Stimulated activated CD8-positive, alpha-beta memory T cell treated with anti-CD3 and anti-CD28 coated beads, Interleukin-15, amount 100 ng/mL, for 1 hour (primary cell): ENCODE measurements around the gene CD36.

Experiments used
- DNase-seq: peaks from one replicate; pipeline ENCODE4 v3.0.0-alpha.2; 2020; ENCODE audit warnings: low read depth

CD36 gene

DNA sequence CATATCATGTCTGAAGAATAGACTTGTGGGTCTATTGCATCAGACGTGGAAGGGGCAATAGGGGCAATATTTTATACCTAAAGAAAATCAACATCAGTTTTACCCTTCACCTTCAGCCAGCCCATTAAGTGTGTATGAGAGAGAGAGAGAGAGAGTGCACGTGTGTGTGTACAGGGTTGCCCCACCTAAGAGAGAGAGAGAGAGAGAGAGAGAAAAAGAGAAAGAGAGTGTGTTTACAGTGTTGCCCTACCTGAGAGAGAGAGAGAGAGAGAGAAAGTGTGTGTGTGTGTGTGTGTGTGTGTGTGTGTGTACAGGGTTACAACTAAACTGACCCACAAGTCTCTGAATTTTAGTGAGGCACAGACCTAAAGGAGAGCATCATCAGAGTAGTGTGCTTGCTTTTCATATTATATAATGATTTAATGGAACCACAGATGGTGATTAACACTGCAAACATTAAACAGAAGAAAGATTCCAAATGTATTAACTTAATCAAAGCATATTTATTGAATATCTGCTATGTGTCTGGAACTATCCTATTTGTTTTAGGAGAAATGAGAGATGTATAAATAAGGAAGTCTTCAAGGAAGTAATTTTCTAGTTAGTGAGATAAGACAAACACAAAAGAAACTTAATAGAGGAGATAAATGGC is 66.8 kb downstream of the CD36 start:
- DNase-seq, result no peak

DNA sequence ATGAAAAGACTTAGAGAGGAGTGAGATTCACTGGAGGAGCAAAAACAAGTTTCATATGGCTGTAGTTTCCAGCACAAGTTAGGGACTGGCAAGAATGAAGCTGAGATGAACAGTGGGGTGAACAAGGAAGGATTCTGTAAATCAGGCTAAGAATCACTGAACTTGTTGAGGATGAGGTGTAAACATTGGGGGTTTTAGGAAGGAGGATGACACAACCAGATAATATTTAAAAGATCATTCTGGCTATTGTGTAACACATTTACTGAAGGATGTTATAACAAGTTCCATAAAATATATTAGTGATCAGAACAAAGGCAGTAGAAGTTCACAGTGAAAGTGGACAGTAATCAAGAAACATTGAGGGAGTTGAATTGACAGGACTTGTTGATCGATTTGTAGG is 68.9 kb downstream of the CD36 start:
- DNase-seq, result no peak

DNA sequence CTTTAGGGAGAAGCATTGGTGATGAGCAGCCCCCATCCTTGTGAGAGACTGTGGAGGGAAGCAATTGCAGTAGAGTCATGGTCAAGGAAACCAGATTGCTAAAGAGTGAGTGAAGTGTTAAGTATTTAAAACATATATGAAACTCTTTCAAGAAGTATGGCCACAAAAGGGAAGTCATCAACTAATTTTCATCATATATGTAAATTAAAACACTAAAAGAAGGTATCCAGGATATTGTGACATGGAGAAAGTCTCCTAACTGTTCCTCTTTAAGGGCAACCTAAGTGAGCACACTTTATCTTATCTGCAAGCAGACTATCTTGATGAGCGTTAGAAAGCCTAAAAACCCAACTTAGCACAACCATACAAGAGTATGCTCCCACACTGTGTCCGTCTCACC is 69.7 kb downstream of the CD36 start:
- no peak for DNase-seq

DNA sequence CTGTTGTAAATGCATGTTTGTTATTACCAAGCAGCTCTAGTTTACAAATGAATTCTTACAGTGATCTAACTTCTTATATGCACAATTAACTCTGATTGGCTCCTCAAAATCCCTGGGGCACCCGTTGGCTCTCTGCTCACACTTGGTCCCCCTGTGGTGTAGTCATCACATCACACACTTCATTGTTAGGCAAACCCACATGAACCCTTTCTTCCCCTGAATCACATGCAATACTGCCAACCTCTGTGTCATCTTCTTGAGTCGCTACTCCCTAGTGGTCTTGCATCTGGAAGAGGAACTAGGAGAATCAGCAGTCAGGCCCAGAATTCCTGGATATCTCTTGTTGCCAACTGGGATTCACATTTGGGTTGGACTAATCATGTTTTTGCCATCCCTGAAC is 73.1 kb downstream of the CD36 start:
- no peak for DNase-seq

DNA sequence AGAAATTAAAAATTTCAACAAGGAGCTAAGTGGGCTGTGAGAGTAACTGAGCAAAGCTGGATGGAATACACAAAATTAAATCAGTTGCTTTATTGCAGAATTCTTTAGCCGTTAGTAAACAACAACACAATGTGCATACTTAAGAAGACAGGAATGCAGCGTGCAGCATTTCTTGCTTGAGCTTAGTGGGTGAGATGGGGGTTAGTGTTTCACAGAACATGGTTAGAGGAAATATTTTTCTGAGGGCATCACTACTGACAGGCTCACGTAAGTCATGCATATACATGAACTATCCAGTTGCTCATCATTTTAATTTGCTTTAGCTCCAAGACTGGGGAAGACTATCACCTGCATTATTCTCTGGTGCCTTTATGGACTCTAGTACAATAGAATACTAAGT is 80.8 kb downstream of the CD36 start:
- DNase-seq, result no peak

DNA sequence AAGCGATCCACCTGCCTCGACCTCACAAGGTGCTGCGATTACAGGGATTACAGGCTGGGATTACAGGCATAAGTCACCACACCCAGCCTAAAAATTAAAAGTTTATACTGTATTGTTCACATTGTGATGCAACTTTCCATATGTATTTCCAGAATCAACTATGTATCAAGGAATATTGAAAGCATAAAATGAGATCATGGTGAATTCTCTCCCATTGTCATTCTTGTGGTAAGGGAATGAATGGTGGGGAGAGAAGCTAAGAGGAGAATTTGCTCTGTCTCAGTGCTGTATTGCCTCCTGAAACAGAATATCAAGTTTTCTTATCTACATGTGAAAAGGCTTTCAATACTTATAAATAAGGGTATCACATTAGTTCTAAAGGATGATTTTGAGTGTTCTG is 81.7 kb downstream of the CD36 start:
- DNase-seq, result no peak

DNA sequence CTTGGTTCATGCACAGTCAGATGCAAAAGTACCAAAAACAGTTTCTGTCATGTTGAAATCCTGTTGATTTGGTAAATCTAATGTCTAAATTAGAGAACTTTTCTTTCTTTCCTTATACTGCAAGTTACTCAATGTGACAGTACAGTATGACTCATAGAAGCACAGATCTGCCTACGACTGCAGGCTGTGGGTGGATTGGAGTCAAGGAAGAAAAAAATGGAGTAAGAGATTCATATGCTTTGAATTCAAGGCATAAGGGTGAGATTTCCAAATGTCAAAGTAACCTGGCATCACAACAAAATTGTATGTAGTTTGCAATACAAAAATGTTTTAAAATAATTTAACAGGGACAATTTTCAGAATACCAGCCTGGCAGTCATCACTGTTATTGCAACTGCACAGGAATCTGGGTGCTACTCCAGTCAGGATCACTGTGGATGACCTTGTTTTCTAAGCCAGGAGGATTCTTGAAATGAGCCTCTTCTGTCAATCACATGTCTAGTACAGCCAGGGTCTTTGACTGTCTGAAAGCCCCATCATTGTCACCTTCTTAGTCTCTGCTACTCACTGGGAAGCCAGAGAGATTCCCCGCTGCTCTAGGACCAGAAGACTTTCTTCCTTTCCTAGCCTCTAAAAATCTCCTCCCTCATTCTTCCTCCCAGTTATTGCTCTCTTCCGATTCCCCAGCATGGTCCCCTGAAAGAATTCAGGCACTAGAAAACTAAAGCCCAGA is 83.6 kb downstream of the CD36 start:
- no peak for DNase-seq

DNA sequence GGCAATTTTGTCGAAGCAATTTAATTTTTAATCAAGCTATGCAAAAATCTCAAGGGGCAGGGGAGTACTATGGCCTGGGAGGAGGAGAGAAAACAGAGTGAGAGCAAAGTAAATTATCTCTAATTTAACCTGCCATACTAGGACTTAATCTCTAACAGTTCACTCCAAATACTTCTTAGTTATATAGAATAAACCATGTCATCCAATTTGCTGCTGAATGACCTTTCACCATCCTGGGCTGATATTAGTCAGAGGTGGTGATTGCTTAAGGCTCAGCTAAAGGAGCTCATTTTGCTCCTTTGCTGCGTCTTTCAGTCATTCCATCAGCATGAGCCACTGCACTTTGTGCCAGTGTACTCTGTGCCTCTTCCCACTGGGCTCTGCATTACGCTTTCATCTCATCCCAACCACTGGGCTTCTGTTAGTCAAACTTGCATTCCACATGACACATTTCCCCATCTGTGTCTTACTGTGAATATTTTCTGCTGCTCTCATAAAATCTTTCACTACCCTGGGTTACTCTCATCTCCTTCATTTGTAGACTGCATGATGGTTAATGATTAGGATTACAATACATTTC is 84.3 kb downstream of the CD36 start:
- no peak for DNase-seq

DNA sequence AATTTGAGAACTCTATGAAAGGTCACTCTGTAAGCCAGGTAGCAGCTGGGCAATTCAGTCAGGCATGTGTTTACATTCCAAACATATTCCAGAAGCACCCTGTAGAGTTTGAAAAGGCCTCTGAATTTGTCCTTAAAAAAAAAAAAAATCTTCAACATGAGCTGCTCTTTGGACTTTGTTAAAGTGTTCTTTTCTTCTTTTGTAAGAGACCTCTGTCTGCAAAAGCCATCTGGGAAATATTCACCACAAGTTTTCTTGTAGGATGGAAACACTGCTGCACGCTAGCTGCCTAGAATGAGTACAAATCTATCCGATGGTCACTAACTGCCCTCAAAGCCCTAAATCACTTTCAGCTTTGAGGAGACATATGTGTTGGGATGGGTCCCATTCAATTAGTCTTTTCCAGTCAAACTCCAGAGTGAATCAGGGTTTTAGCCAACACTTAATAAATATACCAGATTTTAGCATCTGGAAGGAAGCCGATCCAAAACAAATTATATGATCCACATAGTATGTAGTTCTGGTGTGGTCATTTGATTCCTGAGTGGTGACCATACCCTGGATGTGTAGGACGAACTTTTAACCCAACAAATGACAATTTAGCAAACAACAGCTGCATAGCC is 85.9 kb downstream of the CD36 start:
- DNase-seq, result no peak

DNA sequence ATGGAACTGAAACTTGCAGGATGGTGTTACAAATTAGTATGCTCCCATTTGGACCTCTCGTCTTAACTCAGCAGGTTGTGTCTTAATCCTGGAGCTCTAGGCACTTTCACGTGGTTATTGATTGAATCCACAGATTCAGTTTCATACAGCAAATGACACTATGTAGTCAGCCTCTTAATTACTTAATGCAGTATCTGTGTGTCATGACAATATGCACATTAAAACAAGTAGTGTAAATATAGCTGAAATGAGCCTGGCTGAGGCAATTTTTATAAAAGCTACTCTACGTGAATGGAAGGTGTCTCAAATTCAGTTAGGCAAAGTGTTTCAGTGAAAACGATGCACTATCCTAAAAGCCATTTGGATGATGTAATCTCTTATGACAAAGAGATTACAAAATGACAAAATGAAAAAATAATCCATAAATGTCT is 86.8 kb downstream of the CD36 start:
- DNase-seq, result no peak
